Urinary bladder (tissue), 4 donors: ENCODE measurements around the gene ZDHHC14. TPM values are rescaled to one million over a fixed set of nuclear protein-coding genes. Genes with fewer than 3 reads are reported as not detected.
"Not testable (repeated sequence)": the region's sequence is repeated elsewhere in the genome, so short reads cannot be mapped to it uniquely, and the experiment has no call there.

Experiments
- DNase-seq: peaks from one replicate; pipeline ENCODE4 v3.0.0-alpha.2; 2015; ENCODE audit errors: extremely low spot score
- H3K27ac ChIP-seq: one replicate; pipeline ENCODE4 v1.5.1; 2013; ENCODE audit warnings: low read depth, mild to moderate bottlenecking, moderate library complexity
- H3K36me3 ChIP-seq: one replicate; pipeline ENCODE4 v1.6.1; 2013; ENCODE audit warnings: mild to moderate bottlenecking, moderate library complexity; ENCODE audit not compliant: insufficient read depth
- H3K4me1 ChIP-seq: one replicate; pipeline ENCODE4 v1.6.1; 2013; ENCODE audit warnings: mild to moderate bottlenecking, moderate library complexity; ENCODE audit not compliant: insufficient read depth
- H3K4me3 ChIP-seq: one replicate; pipeline ENCODE4 v1.5.1; 2013; ENCODE audit warnings: low read depth, low read length
- WGBS: extraction: QIAGEN DNeasy Blood & Tissue Kit; methylation state at CpG from one replicate; pipeline ENCODE4 v1.1.7; 2013; 5-methylcytosine and 5-hydroxymethylcytosine counted together
- polyA plus RNA-seq: library from polyadenylated mRNA; stranded (reverse); fragments of 200-250 nt; gene quantifications from one replicate; pipeline ENCODE4 v1.2.3, GENCODE V29; 2013
- total RNA-seq: library from RNA; depleted of rRNA; stranded (reverse); fragments of >200 nt; gene quantifications from one replicate; pipeline ENCODE4 v1.2.3, GENCODE V29; 2014
- donor health status: healthy with polysubstance abuse.
- donor health status: healthy.

The ZDHHC14 gene
- total and polyA plus RNA-seq, 2 donors: 9.6 to 10.2 TPM

DNA sequence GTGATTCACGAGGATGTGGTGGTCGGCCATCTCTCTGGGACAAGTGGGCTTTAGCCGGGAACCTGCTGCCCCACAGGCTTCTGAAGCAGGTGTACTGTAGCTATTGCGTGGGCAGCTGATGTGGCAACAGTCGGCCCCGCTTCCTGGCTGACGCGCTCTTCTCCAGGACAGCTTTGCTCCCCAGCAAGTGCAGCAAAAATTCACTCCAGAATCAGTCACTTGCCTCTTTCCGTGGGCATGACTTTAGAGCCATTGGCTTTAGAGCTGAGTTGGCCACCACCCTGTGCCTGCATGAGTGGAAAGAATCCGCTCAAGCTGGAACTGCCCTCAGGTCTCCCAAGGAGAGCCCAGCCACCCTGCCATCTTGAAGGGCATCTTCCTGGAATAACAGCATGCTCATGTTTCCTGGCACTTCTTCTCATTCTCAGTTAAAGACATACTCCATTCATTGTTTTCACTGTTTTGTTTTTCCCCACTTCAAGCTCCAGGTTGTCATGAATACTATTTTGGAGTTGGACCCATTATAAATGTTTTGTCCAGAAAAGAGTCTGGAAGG is 178.3 kb downstream of the ZDHHC14 start:
- Histone ChIP-seq H3K4me3 (no peak overlapping the region), H3K27ac (no peak overlapping the region), H3K4me1 (no peaks in the 10 kb centered on the region), H3K36me3 (no peaks in the 10 kb centered on the region)
- no peak for DNase-seq
- 89% methylated on average over 10 of the region's 10 CpGs for WGBS

DNA sequence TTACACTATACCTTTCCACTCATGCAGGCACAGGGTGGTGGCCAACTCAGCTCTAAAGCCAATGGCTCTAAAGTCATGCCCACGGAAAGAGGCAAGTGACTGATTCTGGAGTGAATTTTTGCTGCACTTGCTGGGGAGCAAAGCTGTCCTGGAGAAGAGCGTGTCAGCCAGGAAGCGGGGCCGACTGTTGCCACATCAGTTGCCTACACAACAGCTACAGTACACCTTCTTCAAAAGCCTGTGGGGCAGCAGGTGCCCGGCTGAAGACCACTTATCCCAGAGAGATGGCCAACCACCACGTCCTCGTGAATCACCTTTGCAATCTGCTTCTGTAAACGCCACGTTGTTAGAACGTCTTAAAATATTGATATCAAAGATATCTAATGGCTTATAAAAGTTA is 179.1 kb downstream of the ZDHHC14 start:
- DNase-seq, H3K4me3 ChIP-seq, H3K36me3 ChIP-seq, H3K4me1 ChIP-seq, H3K27ac ChIP-seq: not testable (repeated sequence)
- 94% methylated on average over 10 of the region's 10 CpGs for WGBS

GRCh38 chr6:157560691-157561413 is 179.9 kb downstream of the ZDHHC14 start:
- no peaks in the 10 kb centered on the region for H3K36me3 ChIP-seq
- no peak for DNase-seq
- H3K4me1 ChIP-seq: no peaks in the 10 kb centered on the region
- WGBS: 93% methylated on average over 17 of the region's 17 CpGs
- no peak overlapping the region for H3K27ac ChIP-seq
- H3K4me3 ChIP-seq: no peak overlapping the region

DNA sequence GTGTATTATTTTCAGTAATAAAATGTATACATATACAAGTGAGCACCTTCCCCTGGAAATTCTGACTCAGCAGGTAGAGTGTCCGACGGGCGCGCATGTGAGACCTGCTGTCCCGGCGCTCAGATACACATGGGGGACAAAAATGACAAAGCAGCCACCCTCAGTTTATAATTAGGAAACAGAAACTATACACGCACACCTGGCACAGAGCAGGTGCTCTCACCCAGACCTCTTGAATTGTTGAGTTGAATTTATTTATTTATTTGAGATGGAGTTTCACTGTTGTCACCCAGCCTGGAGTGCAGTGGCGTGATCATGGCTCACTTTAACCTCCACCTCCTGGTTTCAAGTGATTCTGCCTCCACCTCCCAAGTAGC is 180.4 kb downstream of the ZDHHC14 start:
- H3K27ac ChIP-seq: no peak overlapping the region
- DNase-seq: no peak
- no peak overlapping the region for H3K4me3 ChIP-seq
- 97% methylated on average over 8 of the region's 8 CpGs for WGBS
- no peaks in the 10 kb centered on the region for H3K36me3 ChIP-seq
- no peaks in the 10 kb centered on the region for H3K4me1 ChIP-seq

- Histone ChIP-seq H3K36me3 (no peaks in the 10 kb centered on the region), H3K27ac (no peak overlapping the region), H3K4me1 (no peaks in the 10 kb centered on the region), H3K4me3 (no peak overlapping the region)
- no peak for DNase-seq
- 94% methylated on average over 15 of the region's 15 CpGs for WGBS
Measured at GRCh38 chr6:157561929-157562810, 181.2 kb downstream of the ZDHHC14 start.

- WGBS: 83% methylated on average over 11 of the region's 11 CpGs
Measured at GRCh38 chr6:157562997-157563396, 182.0 kb downstream of the ZDHHC14 start.

DNA sequence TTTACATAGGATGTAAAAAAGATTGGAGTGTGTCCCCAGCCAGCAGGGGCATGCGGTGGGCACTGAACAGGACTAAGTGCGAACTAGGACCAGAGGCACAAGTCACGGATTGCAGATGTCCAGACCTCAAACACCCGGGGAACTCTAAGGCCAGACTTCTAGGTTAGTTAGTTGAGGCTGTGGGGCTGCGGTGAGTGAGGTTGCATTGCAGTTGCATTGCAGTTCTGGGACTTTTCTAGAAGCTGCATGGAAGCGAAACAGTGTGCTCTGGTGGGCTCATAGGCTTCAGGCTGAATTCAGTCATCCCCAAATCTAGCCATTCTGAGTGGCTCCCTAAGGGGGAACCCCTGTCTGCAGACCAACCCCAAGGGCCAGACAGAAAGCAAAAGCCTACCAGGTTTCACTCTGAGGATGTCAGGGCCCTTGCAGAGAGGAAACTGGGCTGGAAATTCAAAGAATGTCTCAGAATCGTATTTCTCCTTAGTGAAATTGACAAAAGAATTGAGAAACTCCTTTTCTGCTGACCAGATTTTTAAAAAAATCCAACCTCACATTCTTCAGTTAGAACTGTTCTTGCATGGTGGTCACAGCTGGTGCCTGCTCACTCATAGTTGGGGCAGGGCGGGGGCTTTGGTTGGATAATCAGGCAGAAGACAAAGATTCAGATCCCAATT is 182.8 kb downstream of the ZDHHC14 start:
- DNase-seq: no peak
- H3K4me3 ChIP-seq: no peak overlapping the region

More at GRCh38 chr6:157562997-157563396, 182.0 kb downstream of the ZDHHC14 start:
- Histone ChIP-seq H3K27ac (no peak overlapping the region), H3K4me3 (no peak overlapping the region), H3K4me1 (no peaks in the 10 kb centered on the region), H3K36me3 (no peaks in the 10 kb centered on the region)
- no peak for DNase-seq

GRCh38 chr6:157568702-157569101 is 187.7 kb downstream of the ZDHHC14 start:
- Histone ChIP-seq H3K4me3 (no peak overlapping the region), H3K36me3 (no peaks in the 10 kb centered on the region), H3K27ac (no peak overlapping the region), H3K4me1 (peaks cover 2% of the 10 kb centered on the region)
- no peak for DNase-seq
- WGBS: 100% methylated on average over 1 of the region's 1 CpG

More for the DNA sequence above, 182.8 kb downstream of the ZDHHC14 start:
- Histone ChIP-seq H3K27ac (no peak overlapping the region), H3K4me1 (no peaks in the 10 kb centered on the region), H3K36me3 (no peaks in the 10 kb centered on the region)
- WGBS: 94% methylated on average over 8 of the region's 8 CpGs

DNA sequence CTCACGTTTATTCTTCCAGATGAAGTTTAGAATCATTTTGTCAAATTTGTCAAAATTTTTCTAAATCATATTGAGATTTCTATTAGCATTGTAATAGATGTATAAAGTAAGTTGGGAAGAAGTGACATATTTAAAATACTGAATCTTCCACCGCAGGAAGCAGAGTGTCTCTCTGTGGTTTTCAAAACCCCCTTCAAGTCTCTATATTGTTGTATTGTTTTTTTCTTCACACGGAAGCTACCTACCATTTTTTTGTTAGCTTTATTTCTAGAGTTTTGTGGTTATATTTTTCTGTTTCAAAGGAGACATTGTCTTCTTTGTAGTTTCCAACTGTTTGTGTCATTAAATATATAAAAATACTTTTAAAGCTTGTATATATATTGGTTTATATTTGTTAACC is 188.6 kb downstream of the ZDHHC14 start:
- Histone ChIP-seq H3K4me1 (peaks cover 2% of the 10 kb centered on the region), H3K27ac (no peak overlapping the region), H3K36me3 (no peaks in the 10 kb centered on the region), H3K4me3 (no peak overlapping the region)
- 70% methylated on average over 3 of the region's 3 CpGs for WGBS
- DNase-seq: no peak

GRCh38 chr6:157570104-157570503 is 189.1 kb downstream of the ZDHHC14 start:
- Histone ChIP-seq H3K36me3 (no peaks in the 10 kb centered on the region), H3K4me3 (no peak overlapping the region), H3K4me1 (peaks cover 2% of the 10 kb centered on the region), H3K27ac (no peak overlapping the region)
- DNase-seq: no peak
- 73% methylated on average over 4 of the region's 4 CpGs for WGBS

DNA sequence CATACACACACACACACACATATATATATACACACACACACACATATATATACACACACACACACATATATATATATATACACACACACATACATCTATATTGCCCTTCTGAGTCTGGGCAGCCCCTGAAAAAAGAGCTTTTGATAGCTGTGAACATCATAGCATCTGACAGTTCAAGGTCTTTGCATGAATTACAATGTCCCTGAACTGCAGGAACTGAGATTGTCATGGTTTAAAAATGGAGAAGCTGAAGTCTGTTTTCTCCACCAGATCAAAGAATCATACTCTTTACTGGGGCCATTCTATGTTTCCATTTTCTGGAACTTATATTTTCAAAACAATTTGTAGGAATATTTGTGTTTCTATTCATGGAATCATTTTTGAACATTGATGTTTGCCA is 189.8 kb downstream of the ZDHHC14 start:
- Histone ChIP-seq H3K4me1 (peaks cover 2% of the 10 kb centered on the region), H3K27ac (no peak overlapping the region), H3K4me3 (no peak overlapping the region), H3K36me3 (no peaks in the 10 kb centered on the region)
- no peak for DNase-seq

GRCh38 chr6:157571269-157571668 is 190.3 kb downstream of the ZDHHC14 start:
- whole genome bisulfite sequencing: 63% methylated on average over 4 of the region's 4 CpGs
- no peak overlapping the region for H3K27ac ChIP-seq
- H3K4me3 ChIP-seq: no peak overlapping the region
- H3K4me1 ChIP-seq: peaks cover 2% of the 10 kb centered on the region
- H3K36me3 ChIP-seq: no peaks in the 10 kb centered on the region
- no peak for DNase-seq

DNA sequence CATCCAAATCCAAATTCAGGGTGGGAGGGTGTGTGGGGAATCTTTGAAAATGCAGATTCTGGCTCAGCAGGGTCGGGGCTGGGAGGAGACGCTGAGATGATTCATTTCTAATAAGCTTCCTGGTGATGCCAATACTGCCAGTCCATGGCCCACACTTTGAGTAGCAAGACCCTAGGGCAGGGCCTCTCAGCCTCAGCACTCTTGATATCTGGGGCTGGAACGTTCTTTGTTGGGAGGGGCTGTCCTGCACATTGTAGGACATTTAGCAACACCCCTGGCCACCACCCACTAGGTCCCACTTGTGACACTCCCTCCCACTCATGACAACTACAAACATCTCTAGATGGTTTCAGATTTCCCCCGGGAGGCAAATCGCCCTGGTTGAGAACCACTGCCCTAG is 191.0 kb downstream of the ZDHHC14 start:
- Histone ChIP-seq H3K36me3 (no peaks in the 10 kb centered on the region), H3K4me3 (no peak overlapping the region)
- WGBS: 88% methylated on average over 5 of the region's 5 CpGs

More for the DNA sequence above, 191.0 kb downstream of the ZDHHC14 start:
- Histone ChIP-seq H3K4me1 (peaks cover 2% of the 10 kb centered on the region), H3K27ac (no peak overlapping the region)
- DNase-seq: no peak
